HEK293T (cell line): ENCODE results near the gene MAGEB17.

Experiments used
- CTCF ChIA-PET: fragments of 350-600 bp; formaldehyde crosslinking; extraction: SDS; loops from one replicate; lab custom pipeline; 2021; ENCODE audit warnings: antibody characterized with exemption, inconsistent platforms; lab: Yijun Ruan, JAX
- POLR2A ChIA-PET: fragments of 350-600 bp; formaldehyde crosslinking; extraction: SDS; loops from one replicate; lab custom pipeline; 2020; ENCODE audit warnings: antibody characterized with exemption, inconsistent platforms; lab: Yijun Ruan, JAX
- DNase-seq: peaks from one replicate; pipeline ENCODE4 v3.0.0; 2012; ENCODE audit warnings: mixed read lengths; ENCODE audit errors: extremely low spot score
- ARNT ChIP-seq: fragments of 450-650 bp; IDR thresholded peaks from 2 replicates; pipeline ENCODE4 v1.6.1; 2017; ENCODE audit warnings: mild to moderate bottlenecking
- BHLHE40 ChIP-seq: fragments of 450-650 bp; IDR thresholded peaks from 2 replicates; pipeline ENCODE4 v1.6.1; 2016; ENCODE audit warnings: mild to moderate bottlenecking, moderate library complexity, borderline replicate concordance
- CTBP1 ChIP-seq: fragments of 450-650 bp; IDR thresholded peaks from 2 replicates; pipeline ENCODE4 v1.6.1; 2016; ENCODE audit warnings: borderline replicate concordance
- ELF4 ChIP-seq: fragments of 450-650 bp; IDR thresholded peaks from 2 replicates; pipeline ENCODE4 v1.6.1; 2017; ENCODE audit warnings: antibody characterized with exemption
- FOXA1 ChIP-seq: fragments of 450-650 bp; IDR thresholded peaks from 2 replicates; pipeline ENCODE4 v1.6.1; 2016; ENCODE audit warnings: mild to moderate bottlenecking
- FOXK2 ChIP-seq: fragments of 450-650 bp; IDR thresholded peaks from 2 replicates; pipeline ENCODE4 v1.6.1; 2016; ENCODE audit warnings: mild to moderate bottlenecking
- FOXM1 ChIP-seq: fragments of 450-650 bp; IDR thresholded peaks from 2 replicates; pipeline ENCODE4 v1.6.1; 2017; ENCODE audit warnings: mild to moderate bottlenecking, borderline replicate concordance
- HDGF ChIP-seq: fragments of 450-650 bp; IDR thresholded peaks from 2 replicates; pipeline ENCODE4 v1.6.1; 2017; ENCODE audit warnings: antibody characterized with exemption, borderline replicate concordance
- L3MBTL2 ChIP-seq: fragments of 450-650 bp; conservative IDR thresholded peaks from 2 replicates; pipeline ENCODE4 v1.6.1; 2016; ENCODE audit warnings: mild to moderate bottlenecking
- LEF1 ChIP-seq: fragments of 450-650 bp; IDR thresholded peaks from 2 replicates; pipeline ENCODE4 v1.6.1; 2017; ENCODE audit warnings: mild to moderate bottlenecking, borderline replicate concordance
- NFRKB ChIP-seq: fragments of 450-650 bp; IDR thresholded peaks from 2 replicates; pipeline ENCODE4 v1.6.1; 2016; ENCODE audit warnings: mild to moderate bottlenecking, moderate library complexity
- PKNOX1 ChIP-seq: fragments of 450-650 bp; IDR thresholded peaks from 2 replicates; pipeline ENCODE4 v1.6.1; 2016
- SP1 ChIP-seq: fragments of 450-650 bp; IDR thresholded peaks from 2 replicates; pipeline ENCODE4 v1.6.1; 2017
- SUZ12 ChIP-seq: fragments of 450-650 bp; IDR thresholded peaks from 2 replicates; pipeline ENCODE4 v1.6.1; 2016; ENCODE audit warnings: mild to moderate bottlenecking
- TARDBP ChIP-seq: fragments of 450-650 bp; IDR thresholded peaks from 2 replicates; pipeline ENCODE4 v1.6.1; 2016
- ZNF384 ChIP-seq: fragments of 450-650 bp; IDR thresholded peaks from 2 replicates; pipeline ENCODE4 v1.6.1; 2016

MAGEB17 gene, protein sequence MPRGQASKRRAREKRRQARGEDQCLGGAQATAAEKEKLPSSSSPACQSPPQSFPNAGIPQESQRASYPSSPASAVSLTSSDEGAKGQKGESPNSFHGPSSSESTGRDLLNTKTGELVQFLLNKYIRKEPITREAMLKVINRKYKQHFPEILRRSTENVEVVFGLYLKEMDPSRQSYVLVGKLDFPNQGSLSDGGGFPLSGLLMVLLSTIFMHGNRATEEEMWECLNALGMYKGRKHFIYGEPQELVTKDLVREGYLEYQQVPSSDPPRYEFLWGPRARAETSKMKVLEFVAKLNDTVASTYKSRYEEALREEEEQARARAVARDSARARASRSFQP

GRCh38 chrX:16167181-16167580 is at the start of gene MAGEB17:
Gene MAGEB17, plus strand, starts transcription at chrX:16167481. Its CDS starts 2,902 bp downstream, at chrX:16170383.
- no peak for DNase-seq
- TF ChIP-seq PKNOX1 (no peak), ELF4 (no peak), CTBP1 (no peak), BHLHE40 (no peak), SP1 (no peak), NFRKB (no peak), HDGF (no peak)
- POLR2A ChIA-PET = no interaction called here
- CTCF ChIA-PET = no interaction called here

- ChIA-PET POLR2A (no interaction called here), CTCF (no interaction called here)
- TF ChIP-seq L3MBTL2 = no peak
- no peak for TF ChIP-seq SUZ12
- no peak for TF ChIP-seq LEF1
- TF ChIP-seq ELF4 = no peak
- no peak for TF ChIP-seq FOXK2
- TF ChIP-seq ARNT = no peak
- no peak for TF ChIP-seq CTBP1
- no peak for TF ChIP-seq ZNF384
- TF ChIP-seq PKNOX1 = no peak
- DNase-seq = no peak
These were observed 47.7 kb upstream of the MAGEB17 start for GRCh38 chrX:16119353-16120220.

DNA sequence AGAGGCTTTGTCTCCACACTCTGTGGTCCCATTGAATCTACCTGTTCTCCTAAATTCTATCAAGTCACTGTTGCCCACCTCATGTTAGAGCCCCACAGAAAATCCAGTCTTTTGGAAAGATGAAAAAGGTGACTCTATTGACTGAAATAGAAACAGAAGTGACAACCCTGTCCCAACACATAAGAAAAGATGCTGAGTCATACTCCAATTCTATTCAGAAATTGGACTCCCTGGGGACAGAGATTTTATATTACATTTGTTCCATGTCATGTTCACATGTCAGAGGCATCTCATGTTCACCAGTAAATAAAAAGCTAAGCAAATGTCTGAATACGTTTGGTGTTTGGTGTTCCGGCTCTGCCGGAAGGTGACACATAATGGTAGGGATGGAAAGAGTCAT is 46.9 kb upstream of the MAGEB17 start:
- ChIA-PET POLR2A (no interaction called here), CTCF (interaction anchor here (0.6 kb wide), 1 partner anchor 553 kb away, joined by 5 read pairs; no protein-coding TSS in a partner anchor)
- DNase-seq = no peak
- TF ChIP-seq ZNF384 (no peak), FOXA1 (no peak), SP1 (no peak), HDGF (no peak), LEF1 (no peak), FOXM1 (no peak), ELF4 (no peak), NFRKB (no peak), L3MBTL2 (no peak), ARNT (no peak), PKNOX1 (no peak), FOXK2 (no peak)

DNA sequence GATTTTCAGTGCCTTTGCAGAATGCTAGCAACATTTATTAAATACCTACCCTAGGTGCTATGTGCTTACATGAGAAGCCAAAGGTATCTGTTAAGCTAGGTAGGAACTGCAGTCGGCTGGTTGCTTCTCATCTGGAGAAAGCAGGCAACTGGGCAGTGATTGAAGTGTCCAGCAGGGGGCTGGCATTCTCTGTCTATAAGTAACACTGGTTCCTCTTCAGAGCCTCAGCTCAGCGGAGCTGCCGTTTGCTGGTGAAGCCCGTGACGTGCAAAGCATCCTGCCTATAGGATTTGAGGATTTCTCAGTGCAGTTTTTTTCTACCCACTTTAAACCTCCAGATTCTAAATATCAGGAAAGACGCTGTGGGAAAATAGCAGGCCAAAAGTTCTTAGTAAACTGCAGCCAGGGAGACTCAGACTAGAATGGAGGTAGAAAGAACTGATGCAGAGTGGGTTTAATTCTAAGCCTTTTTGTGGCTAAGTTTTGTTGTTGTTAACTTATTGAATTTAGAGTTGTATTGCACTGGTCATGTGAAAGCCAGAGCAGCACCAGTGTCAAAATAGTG is 44.0 kb upstream of the MAGEB17 start, which contains the start of gene GRPR:
GRPR (plus strand) TSS at position 344 of the 565 bp plus-strand sequence. CDS start 389 bp downstream, outside the sequence.
- ChIA-PET POLR2A (interaction anchor here (0.7 kb wide), 1 partner anchor 322 kb away, joined by 3 read pairs; no protein-coding TSS in a partner anchor), CTCF (interaction anchor here (0.6 to 1.1 kb wide), 2 partner anchors 11 to 150 kb away, joined by 3 read pairs; no protein-coding TSS in a partner anchor)
- DNase-seq = peak; percentile 78
- TF ChIP-seq ARNT (no peak), HDGF (no peak), L3MBTL2 (no peak), CTBP1 (no peak), TARDBP (no peak), PKNOX1 (no peak), ZNF384 (no peak), SP1 (no peak), LEF1 (no peak), NFRKB (no peak), ELF4 (no peak), BHLHE40 (no peak), SUZ12 (no peak), FOXA1 (no peak), FOXK2 (no peak)

- POLR2A ChIA-PET = no interaction called here
- TF ChIP-seq SP1 (no peak), ELF4 (no peak)
- CTCF ChIA-PET = no interaction called here
- no peak for DNase-seq
These were observed 43.1 kb upstream of the MAGEB17 start for GRCh38 chrX:16124201-16124600.
